Spleen (tissue), 7 donors: Measurements from ENCODE around the gene IL1RAPL1.

ENCODE experiments used
- CTCF ChIP-seq, 11 experiments: fragments of 200-600 bp in 7 of 11; fragments of 450-650 bp in 4 of 11; sonication (generic) in 4 of 11; IDR thresholded peaks in 8 of 11; conservative IDR thresholded peaks in 3 of 11; 1 replicate in 7 of 11; 2 replicates in 4 of 11; pipeline versions ENCODE4 v1.4.0 to v1.8.0; 2016 to 2021; ENCODE audit warnings: antibody characterized with exemption in 11 of 11, inconsistent platforms in 4 of 11, mild to moderate bottlenecking in 1 of 11
- POLR2A ChIP-seq, 3 donors: fragments of 450-650 bp; IDR thresholded peaks; one replicate each; pipeline ENCODE4 v1.5.1; 2017; ENCODE audit warnings: antibody characterized with exemption in 3 of 3, mild to moderate bottlenecking in 1 of 3
- donor health status: DM: no; HTN: no; CAD: no; lungs with moderate emphysema.
- donor health status: DM: no; HTN: no; CAD: no.
- donor health status: DM: no; HTN: no; CAD: no.

- TF ChIP-seq CTCF (IDR thresholded peaks at IDR 0.05 in 8 of 11, conservative IDR thresholded peaks at IDR 0.05 in 3 of 11) = no peak
- no peak for TF ChIP-seq POLR2A (IDR thresholded peaks at IDR 0.05)
Observed at GRCh38 chrX:28969126-28969525, 381.9 kb downstream of the IL1RAPL1 start.
